ENCODE data around the gene ACSL6. TPM values are rescaled to one million over a fixed set of nuclear protein-coding genes. Genes with fewer than 3 reads are reported as not detected.

ACSL6 gene
- total RNA-seq, 1 experiment from 2014 or later: 1.4 TPM

DNA sequence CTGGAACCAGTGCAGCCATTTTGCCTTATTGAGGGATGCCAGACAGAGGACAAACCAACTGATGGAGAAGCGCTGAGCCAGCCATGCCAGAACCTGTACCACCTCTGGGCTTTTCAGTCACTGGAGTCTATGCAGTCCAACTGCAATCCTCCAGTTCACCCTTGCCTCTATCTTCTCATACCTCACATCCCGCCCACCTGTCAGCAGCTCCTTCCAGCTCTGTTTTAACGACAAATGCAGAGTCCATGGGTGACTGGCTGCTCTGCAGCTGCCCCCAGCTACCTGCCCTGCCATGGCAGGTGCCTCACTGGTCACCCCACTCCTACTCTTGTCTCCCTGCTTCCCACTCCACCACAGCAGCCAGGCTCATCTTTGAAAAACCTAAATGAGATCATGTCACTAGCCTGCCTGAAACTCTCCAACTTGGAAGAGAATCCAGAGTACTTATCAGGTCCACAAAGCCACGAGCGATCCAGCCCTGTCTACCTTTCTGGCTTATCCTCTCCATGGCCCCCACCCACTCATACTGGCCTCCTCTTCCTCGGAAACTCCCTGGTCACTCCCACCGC is 14.0 kb upstream of the ACSL6 start:
- Histone ChIP-seq H3K36me3 (ENCODE audit: control insufficient read depth, insufficient read depth, low read length) (no peaks in the 10 kb centered on the region), H3K4me3 (ENCODE audit: low read depth, low read length) (no peak overlapping the region), H3K27me3 (replicated peaks; ENCODE audit: control insufficient read depth, insufficient read depth, low read length) (no peaks in the 10 kb centered on the region), H3K9me3 (no peaks in the 10 kb centered on the region), H3K4me1 (no peaks in the 10 kb centered on the region)
- CTCF ChIA-PET: interaction anchor here (0.5 kb wide), 1 partner anchor 493 kb away, joined by 10 read pairs; no protein-coding TSS in a partner anchor
- no peaks in the 10 kb centered on the region for H3K4me1 Mint-ChIP-seq (ENCODE audit: low read depth, unreplicated experiment)
- DNase-seq: no peak
- BruUV-seq (replicated peaks): no TSS peak
- H3K9me3 Mint-ChIP-seq (ENCODE audit: unreplicated experiment): no peaks in the 10 kb centered on the region
- peaks cover 23% of the 10 kb centered on the region for H3K27me3 Mint-ChIP-seq (ENCODE audit: insufficient read depth, unreplicated experiment)
- POLR2A ChIA-PET: no interaction called here
- no peak overlapping the region for H3K4me3 Mint-ChIP-seq (ENCODE audit: unreplicated experiment)
- no peak overlapping the region for H3K27ac Mint-ChIP-seq (ENCODE audit: unreplicated experiment)
- TF ChIP-seq, protein P1, sequence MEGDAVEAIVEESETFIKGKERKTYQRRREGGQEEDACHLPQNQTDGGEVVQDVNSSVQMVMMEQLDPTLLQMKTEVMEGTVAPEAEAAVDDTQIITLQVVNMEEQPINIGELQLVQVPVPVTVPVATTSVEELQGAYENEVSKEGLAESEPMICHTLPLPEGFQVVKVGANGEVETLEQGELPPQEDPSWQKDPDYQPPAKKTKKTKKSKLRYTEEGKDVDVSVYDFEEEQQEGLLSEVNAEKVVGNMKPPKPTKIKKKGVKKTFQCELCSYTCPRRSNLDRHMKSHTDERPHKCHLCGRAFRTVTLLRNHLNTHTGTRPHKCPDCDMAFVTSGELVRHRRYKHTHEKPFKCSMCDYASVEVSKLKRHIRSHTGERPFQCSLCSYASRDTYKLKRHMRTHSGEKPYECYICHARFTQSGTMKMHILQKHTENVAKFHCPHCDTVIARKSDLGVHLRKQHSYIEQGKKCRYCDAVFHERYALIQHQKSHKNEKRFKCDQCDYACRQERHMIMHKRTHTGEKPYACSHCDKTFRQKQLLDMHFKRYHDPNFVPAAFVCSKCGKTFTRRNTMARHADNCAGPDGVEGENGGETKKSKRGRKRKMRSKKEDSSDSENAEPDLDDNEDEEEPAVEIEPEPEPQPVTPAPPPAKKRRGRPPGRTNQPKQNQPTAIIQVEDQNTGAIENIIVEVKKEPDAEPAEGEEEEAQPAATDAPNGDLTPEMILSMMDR (IDR thresholded peaks at IDR 0.05; ENCODE audit: insufficient read depth in 1 of 2, low read depth in 1 of 2, low read length in 1 of 2, severe bottlenecking in 1 of 2, unreplicated experiment in 1 of 2): no peak
- intact Hi-C loops (cut with micrococcal nuclease; ENCODE audit: unreplicated experiment): no loop called here
- H3K36me3 Mint-ChIP-seq (ENCODE audit: insufficient read depth, unreplicated experiment): no peaks in the 10 kb centered on the region

DNA sequence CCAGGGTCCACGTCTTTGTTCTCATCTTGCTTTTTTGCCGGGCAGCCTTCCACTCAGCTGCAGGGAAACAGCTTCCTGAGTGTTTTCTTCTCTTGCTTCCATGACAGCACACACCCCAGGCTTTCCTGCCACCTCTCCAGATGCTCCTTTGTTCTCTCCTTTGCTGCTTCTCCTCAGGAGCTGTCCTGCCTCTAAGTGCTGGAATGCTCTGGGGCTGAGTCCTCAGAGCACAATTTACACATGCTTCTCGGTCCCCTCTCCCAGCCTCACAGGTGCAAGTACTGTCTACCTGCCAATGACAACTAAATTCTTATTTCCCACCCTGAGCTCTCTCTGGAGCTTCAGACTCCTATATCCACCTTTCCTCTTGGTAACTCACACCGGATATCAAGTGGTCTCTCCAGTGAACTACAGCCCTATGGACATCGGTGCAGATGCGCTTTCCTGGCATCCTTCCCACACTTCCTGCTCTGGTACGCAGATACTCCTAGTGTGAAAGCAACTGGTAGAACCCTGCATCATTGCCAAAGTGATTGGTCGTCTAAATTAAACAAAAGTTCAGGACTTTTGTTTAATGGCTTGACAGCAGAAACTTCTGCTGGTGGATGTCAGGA is 13.4 kb upstream of the ACSL6 start:
- TF ChIP-seq, protein P1 (IDR thresholded peaks at IDR 0.05; ENCODE audit: insufficient read depth in 1 of 2, low read depth in 1 of 2, low read length in 1 of 2, severe bottlenecking in 1 of 2, unreplicated experiment in 1 of 2): no peak
- H3K9me3 Mint-ChIP-seq (ENCODE audit: unreplicated experiment): no peaks in the 10 kb centered on the region
- H3K27me3 ChIP-seq (replicated peaks; ENCODE audit: control insufficient read depth, insufficient read depth, low read length): no peaks in the 10 kb centered on the region
- no peaks in the 10 kb centered on the region for H3K36me3 Mint-ChIP-seq (ENCODE audit: insufficient read depth, unreplicated experiment)
- H3K4me3 ChIP-seq (ENCODE audit: low read depth, low read length): no peak overlapping the region
- no peak overlapping the region for H3K4me3 Mint-ChIP-seq (ENCODE audit: unreplicated experiment)
- no peaks in the 10 kb centered on the region for H3K4me1 Mint-ChIP-seq (ENCODE audit: low read depth, unreplicated experiment)
- H3K4me1 ChIP-seq: no peaks in the 10 kb centered on the region
- intact Hi-C loops (cut with micrococcal nuclease; ENCODE audit: unreplicated experiment): no loop called here
- no peak overlapping the region for H3K27ac Mint-ChIP-seq (ENCODE audit: unreplicated experiment)
- CTCF ChIA-PET: interaction anchor here (0.5 kb wide), 1 partner anchor 492 kb away, joined by 10 read pairs; no protein-coding TSS in a partner anchor
- BruUV-seq (replicated peaks): no TSS peak
- POLR2A ChIA-PET: no interaction called here
- peaks cover 18% of the 10 kb centered on the region for H3K27me3 Mint-ChIP-seq (ENCODE audit: insufficient read depth, unreplicated experiment)
- no peaks in the 10 kb centered on the region for H3K9me3 ChIP-seq
- no peaks in the 10 kb centered on the region for H3K36me3 ChIP-seq (ENCODE audit: control insufficient read depth, insufficient read depth, low read length)
- DNase-seq: peak in 1 of 2 experiments; percentile 24

DNA sequence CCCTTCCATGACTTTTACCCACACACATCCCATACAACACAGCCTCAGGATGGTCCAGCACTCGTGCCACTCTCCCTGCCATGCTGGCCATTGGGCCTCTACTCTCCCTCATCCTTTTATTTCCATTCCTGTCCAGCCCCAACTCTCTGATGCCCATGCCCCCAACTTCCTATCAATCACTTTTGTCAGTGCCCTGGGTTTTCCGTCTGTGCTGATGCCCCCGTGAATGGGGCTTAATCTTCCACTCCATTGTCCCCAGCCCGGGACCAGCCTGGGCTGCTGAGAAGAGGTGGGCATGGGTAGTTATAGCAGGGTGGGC is 12.6 kb upstream of the ACSL6 start:
- Histone ChIP-seq H3K4me1 (no peaks in the 10 kb centered on the region), H3K36me3 (ENCODE audit: control insufficient read depth, insufficient read depth, low read length) (no peaks in the 10 kb centered on the region), H3K27me3 (replicated peaks; ENCODE audit: control insufficient read depth, insufficient read depth, low read length) (0 out of 2 replicates have a peak, but pooled peaks cover 2% of the 10 kb centered on the region), H3K4me3 (ENCODE audit: low read depth, low read length) (no peak overlapping the region), H3K9me3 (no peaks in the 10 kb centered on the region)
- BruUV-seq (replicated peaks): no TSS peak
- ChIA-PET CTCF (no interaction called here), POLR2A (no interaction called here)
- H3K4me1 Mint-ChIP-seq (ENCODE audit: low read depth, unreplicated experiment): no peaks in the 10 kb centered on the region
- H3K27me3 Mint-ChIP-seq (ENCODE audit: insufficient read depth, unreplicated experiment): peaks cover 13% of the 10 kb centered on the region
- intact Hi-C loops (cut with micrococcal nuclease; ENCODE audit: unreplicated experiment): no loop called here
- no peak for DNase-seq
- TF ChIP-seq, protein P1 (IDR thresholded peaks at IDR 0.05; ENCODE audit: insufficient read depth in 1 of 2, low read depth in 1 of 2, low read length in 1 of 2, severe bottlenecking in 1 of 2, unreplicated experiment in 1 of 2): no peak
- no peaks in the 10 kb centered on the region for H3K9me3 Mint-ChIP-seq (ENCODE audit: unreplicated experiment)
- no peaks in the 10 kb centered on the region for H3K36me3 Mint-ChIP-seq (ENCODE audit: insufficient read depth, unreplicated experiment)
- no peak overlapping the region for H3K4me3 Mint-ChIP-seq (ENCODE audit: unreplicated experiment)
- H3K27ac Mint-ChIP-seq (ENCODE audit: unreplicated experiment): no peak overlapping the region
